Cardiac muscle cell (in vitro differentiated cells and primary cell): Measurements from ENCODE around the gene SPINK6. TPM values are rescaled to one million over a fixed set of nuclear protein-coding genes. Genes with fewer than 3 reads are reported as not detected.

Experiments used
- DNase-seq, 2 donors: peaks; one replicate each; pipeline versions ENCODE4 v3.0.0 to v3.0.0-alpha.2; 2010 to 2017; ENCODE audit warnings: low read depth in 1 of 2, low spot score in 1 of 2
- H3K27ac ChIP-seq: fragments of 200-600 bp; sonication (generic); 2 replicates; pipeline ENCODE4 v1.5.1; 2016
- H3K27me3 ChIP-seq: fragments of 200-600 bp; sonication (generic); 2 replicates; pipeline ENCODE4 v1.6.0; 2016; ENCODE audit warnings: control low read depth
- H3K36me3 ChIP-seq: fragments of 200-600 bp; sonication (generic); 2 replicates; pipeline ENCODE4 v1.5.1; 2016; ENCODE audit warnings: control low read depth
- H3K4me1 ChIP-seq: fragments of 200-600 bp; sonication (generic); 2 replicates; pipeline ENCODE4 v1.8.1; 2017; ENCODE audit warnings: low read depth, mild to moderate bottlenecking, mixed run types
- H3K4me3 ChIP-seq: fragments of 200-600 bp; sonication (generic); 2 replicates; pipeline ENCODE4 v1.5.1; 2016; ENCODE audit warnings: mild to moderate bottlenecking
- H3K9me3 ChIP-seq: fragments of 200-600 bp; sonication (generic); 2 replicates; pipeline ENCODE4 v1.5.1; 2017; ENCODE audit warnings: low read depth, mild to moderate bottlenecking, control low read depth
- CTCF ChIP-seq: IDR thresholded peaks from 2 replicates; pipeline ENCODE4 v1.5.1; 2012; ENCODE audit warnings: low read depth, mild to moderate bottlenecking, low read length
- polyA plus RNA-seq: library from polyadenylated mRNA; unstranded; fragments of >200 nt; fragmentation: Nextera tagmentation; extraction: Ambion mirVana; gene quantifications from 2 replicates; pipeline ENCODE4 v1.2.1, GENCODE V29; 2016
- total RNA-seq: library from RNA; depleted of rRNA; stranded (reverse); fragments of >200 nt; gene quantifications from 2 replicates; pipeline ENCODE4 v1.2.3, GENCODE V29; 2016

Gene SPINK6, protein sequence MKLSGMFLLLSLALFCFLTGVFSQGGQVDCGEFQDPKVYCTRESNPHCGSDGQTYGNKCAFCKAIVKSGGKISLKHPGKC
- total RNA-seq (not detected in 2 replicates), polyA plus RNA-seq (not detected in 2 replicates)

DNA sequence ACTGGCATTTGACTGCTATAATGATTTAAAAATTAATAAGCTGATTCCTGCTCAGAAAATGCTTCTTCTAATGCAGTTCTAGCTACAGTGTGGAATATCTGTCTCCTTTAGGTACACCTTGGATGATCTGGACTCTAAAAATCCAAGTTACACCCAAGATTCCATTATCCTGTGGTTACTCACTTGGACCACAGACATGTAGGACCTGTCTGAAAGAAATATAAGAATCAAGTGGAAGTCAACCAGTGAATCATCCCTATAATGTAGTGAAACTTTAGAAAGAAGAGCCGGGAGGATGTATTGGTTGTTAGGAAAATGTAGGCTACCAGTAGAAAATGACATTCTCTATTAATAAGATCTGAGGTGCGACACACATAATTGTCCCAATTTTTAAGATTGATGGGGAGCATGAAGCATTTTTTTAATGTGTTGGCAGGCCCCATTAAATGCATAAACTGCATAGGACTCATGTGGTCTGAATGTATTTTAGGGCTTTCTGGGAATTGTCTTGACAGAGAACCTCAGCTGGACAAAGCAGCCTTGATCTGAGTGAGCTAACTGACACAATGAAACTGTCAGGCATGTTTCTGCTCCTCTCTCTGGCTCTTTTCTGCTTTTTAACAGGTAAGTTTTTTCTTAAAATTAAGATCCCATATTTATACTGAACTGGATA is at the start of gene SPINK6:
Gene SPINK6, plus strand, starts transcription at position 512 of the 673 bp plus-strand sequence. Its CDS starts 55 bp downstream, at position 567.
- Histone ChIP-seq H3K4me1 (no peaks in the 10 kb centered on the region), H3K9me3 (no peaks in the 10 kb centered on the region), H3K36me3 (no peaks in the 10 kb centered on the region), H3K4me3 (no peak within 1 kb of the TSS), H3K27me3 (no peaks in the 10 kb centered on the region), H3K27ac (no peak within 1 kb of the TSS)
- no peak for TF ChIP-seq CTCF
- DNase-seq: no peak

- Histone ChIP-seq H3K36me3 (no peaks in the 10 kb centered on the region), H3K9me3 (no peaks in the 10 kb centered on the region), H3K4me1 (no peaks in the 10 kb centered on the region), H3K27me3 (no peaks in the 10 kb centered on the region), H3K4me3 (no peak overlapping the region), H3K27ac (no peak overlapping the region)
- DNase-seq: no peak
- TF ChIP-seq CTCF: no peak
These were observed 46.2 kb upstream of the SPINK6 start for GRCh38 chr5:148156609-148157008.

DNA sequence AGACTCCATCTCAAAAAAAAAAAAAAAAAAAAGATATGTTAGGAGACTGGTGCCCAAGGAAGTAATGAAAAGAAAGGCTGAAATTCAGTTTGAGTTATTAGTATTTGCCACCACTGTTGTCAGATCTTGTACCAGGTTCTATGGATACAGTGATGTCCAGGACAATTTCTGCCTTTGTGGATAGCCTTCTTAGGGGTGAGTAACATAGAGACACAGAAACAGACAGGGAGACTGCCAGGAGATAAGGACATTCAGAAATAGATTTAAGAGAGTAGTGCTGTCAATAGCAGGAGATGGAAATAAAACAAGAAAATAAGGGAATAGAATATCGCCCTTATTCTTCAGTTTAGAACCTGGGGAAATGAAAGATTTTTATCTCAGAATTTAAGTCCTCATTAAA is 40.8 kb upstream of the SPINK6 start:
- Histone ChIP-seq H3K9me3 (no peaks in the 10 kb centered on the region), H3K36me3 (no peaks in the 10 kb centered on the region), H3K27me3 (no peaks in the 10 kb centered on the region), H3K27ac (peak overlapping the region; percentile 38), H3K4me1 (peaks cover 8% of the 10 kb centered on the region), H3K4me3 (no peak overlapping the region)
- peak in 1 of 2 donors; percentile 3 for DNase-seq
- no peak for TF ChIP-seq CTCF

DNA sequence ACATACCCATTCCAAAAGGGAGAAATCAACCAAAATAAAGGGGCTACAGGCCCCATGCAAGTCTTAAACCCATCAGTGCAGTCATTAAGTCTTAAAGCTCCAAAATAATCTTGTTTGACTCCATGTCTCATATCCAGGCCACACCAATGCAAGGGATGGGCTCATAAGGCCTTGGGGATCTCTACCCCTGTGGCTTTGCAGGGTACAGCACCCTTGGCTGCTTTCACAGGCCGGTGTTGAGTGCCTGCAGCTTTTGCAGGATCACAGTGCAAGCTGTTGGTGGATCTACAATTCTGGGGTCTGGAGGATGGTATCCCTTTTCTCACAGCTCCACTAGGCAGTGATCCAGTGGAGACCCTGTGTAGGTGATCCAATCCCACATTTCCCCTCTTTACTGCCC is 39.5 kb upstream of the SPINK6 start:
- no peak for DNase-seq
- H3K4me1 ChIP-seq: peaks cover 8% of the 10 kb centered on the region
- H3K27me3 ChIP-seq: no peaks in the 10 kb centered on the region
- TF ChIP-seq CTCF: no peak
- no peaks in the 10 kb centered on the region for H3K36me3 ChIP-seq
- H3K27ac ChIP-seq: no peak overlapping the region
- no peaks in the 10 kb centered on the region for H3K9me3 ChIP-seq
- no peak overlapping the region for H3K4me3 ChIP-seq

GRCh38 chr5:148166550-148167283 is 36.1 kb upstream of the SPINK6 start:
- H3K4me3 ChIP-seq: no peak overlapping the region

More at GRCh38 chr5:148166550-148167283, 36.1 kb upstream of the SPINK6 start:
- no peak for TF ChIP-seq CTCF
- Histone ChIP-seq H3K9me3 (no peaks in the 10 kb centered on the region), H3K27me3 (no peaks in the 10 kb centered on the region), H3K4me1 (peaks cover 8% of the 10 kb centered on the region), H3K36me3 (no peaks in the 10 kb centered on the region), H3K27ac (no peak overlapping the region)
- DNase-seq: no peak
